NCI-H1105 treated with DMSO at 0.1 percent for 48 hours (cell line): ENCODE measurements around the gene PIK3R3.
A peak's percentile ranks its signal among the peaks of the same experiment; 100 is the strongest.
"Not testable (repeated sequence)": the region's sequence is repeated elsewhere in the genome, so short reads cannot be mapped to it uniquely, and the experiment has no call there.

Source experiments
- DNase-seq: peaks from one replicate; lab custom pipeline; 2025; lab: John Stamatoyannopoulos, UW

Gene PIK3R3

GRCh38 chr1:46102769-46103476, 29.5 kb downstream of the PIK3R3 start:
- no peak for DNase-seq

GRCh38 chr1:46099215-46099614, 33.2 kb downstream of the PIK3R3 start:
- DNase-seq, result no peak

GRCh38 chr1:46098027-46098712, 34.3 kb downstream of the PIK3R3 start:
- DNase-seq, result no peak

GRCh38 chr1:46097149-46097472, 35.3 kb downstream of the PIK3R3 start:
- no peak for DNase-seq

- DNase-seq, result no peak
These were observed 35.9 kb downstream of the PIK3R3 start for GRCh38 chr1:46096269-46097148.

GRCh38 chr1:46095110-46095509, 37.3 kb downstream of the PIK3R3 start:
- not testable (repeated sequence) for DNase-seq

- no peak for DNase-seq
These were observed 37.9 kb downstream of the PIK3R3 start for GRCh38 chr1:46094471-46095005.

GRCh38 chr1:46093832-46094231, 38.6 kb downstream of the PIK3R3 start:
- DNase-seq, result not testable (repeated sequence)

- no peak for DNase-seq
These were observed 44.5 kb downstream of the PIK3R3 start for GRCh38 chr1:46087891-46088290.

GRCh38 chr1:46086576-46086975, 45.9 kb downstream of the PIK3R3 start:
- DNase-seq, result no peak

- DNase-seq, result no peak
These were observed 47.6 kb downstream of the PIK3R3 start for GRCh38 chr1:46084553-46085451.

- no peak for DNase-seq
These were observed 48.9 kb downstream of the PIK3R3 start for GRCh38 chr1:46083579-46083978.

GRCh38 chr1:46081619-46082018, 50.8 kb downstream of the PIK3R3 start:
- no peak for DNase-seq

- DNase-seq, result no peak
These were observed 51.2 kb downstream of the PIK3R3 start for GRCh38 chr1:46081206-46081605.

- no peak for DNase-seq
These were observed 52.2 kb downstream of the PIK3R3 start for GRCh38 chr1:46080257-46080656.

GRCh38 chr1:46077644-46078043, 54.8 kb downstream of the PIK3R3 start:
- peak; percentile 32 for DNase-seq

- DNase-seq, result no peak
These were observed 56.1 kb downstream of the PIK3R3 start for GRCh38 chr1:46076343-46076742.

GRCh38 chr1:46072975-46073374, 59.5 kb downstream of the PIK3R3 start:
- DNase-seq, result no peak

- no peak for DNase-seq
These were observed 62.1 kb downstream of the PIK3R3 start for GRCh38 chr1:46070164-46070814.

- no peak for DNase-seq
These were observed 63.9 kb downstream of the PIK3R3 start for GRCh38 chr1:46068525-46068924.

- DNase-seq, result no peak
These were observed 64.8 kb downstream of the PIK3R3 start for GRCh38 chr1:46067652-46068051.
